HG03196 (cell line): ENCODE data around the gene CCT7.
"Not testable (repeated sequence)": the region's sequence is repeated elsewhere in the genome, so short reads cannot be mapped to it uniquely, and the experiment has no call there.

Source experiments
- ATAC-seq: cut with Tn5 transposase; IDR thresholded peaks from one replicate; pipeline ENCODE4 v1.9.1; 2021; ENCODE audit not compliant: unreplicated experiment

CCT7 gene

GRCh38 chr2:73254343-73255006, 20.4 kb downstream of the CCT7 start:
- ATAC-seq = no peak

GRCh38 chr2:73255007-73255644, 21.0 kb downstream of the CCT7 start:
- no peak for ATAC-seq

GRCh38 chr2:73255907-73256617, 22.0 kb downstream of the CCT7 start:
- ATAC-seq = no peak

GRCh38 chr2:73256618-73256922, 22.5 kb downstream of the CCT7 start:
- no peak for ATAC-seq

GRCh38 chr2:73257021-73257420, 22.9 kb downstream of the CCT7 start:
- ATAC-seq = no peak

GRCh38 chr2:73257425-73258125, 23.5 kb downstream of the CCT7 start:
- ATAC-seq = no peak

GRCh38 chr2:73258186-73258912, 24.2 kb downstream of the CCT7 start:
- no peak for ATAC-seq

GRCh38 chr2:73258913-73259215, 24.8 kb downstream of the CCT7 start:
- ATAC-seq = no peak

GRCh38 chr2:73259276-73259675, 25.2 kb downstream of the CCT7 start:
- ATAC-seq = no peak

GRCh38 chr2:73259704-73260337, 25.7 kb downstream of the CCT7 start:
- no peak for ATAC-seq

- ATAC-seq = no peak
Observed at GRCh38 chr2:73260338-73260984, 26.4 kb downstream of the CCT7 start.

GRCh38 chr2:73262108-73262651, 28.1 kb downstream of the CCT7 start:
- no peak for ATAC-seq

- not testable (repeated sequence) for ATAC-seq
Observed at GRCh38 chr2:73262691-73263429, 28.8 kb downstream of the CCT7 start.

GRCh38 chr2:73263540-73264331, 29.6 kb downstream of the CCT7 start:
- ATAC-seq = no peak

- ATAC-seq = no peak
Observed at GRCh38 chr2:73264332-73264606, 30.2 kb downstream of the CCT7 start.

- no peak for ATAC-seq
Observed at GRCh38 chr2:73264783-73265182, 30.7 kb downstream of the CCT7 start.

- no peak for ATAC-seq
Observed at GRCh38 chr2:73265298-73266060, 31.4 kb downstream of the CCT7 start.
